Activated CD4-positive, alpha-beta T cell treated with anti-CD3 and anti-CD28 coated beads for 24 hours (primary cell): Measurements from ENCODE around the gene ZNF813.
"Not testable (repeated sequence)": the region's sequence is repeated elsewhere in the genome, so short reads cannot be mapped to it uniquely, and the experiment has no call there.

Experiments
- DNase-seq, 2 donors: peaks; one replicate each; pipeline ENCODE4 v3.0.0-alpha.2; 2020; ENCODE audit warnings: low read depth in 2 of 2

ZNF813 gene

DNA sequence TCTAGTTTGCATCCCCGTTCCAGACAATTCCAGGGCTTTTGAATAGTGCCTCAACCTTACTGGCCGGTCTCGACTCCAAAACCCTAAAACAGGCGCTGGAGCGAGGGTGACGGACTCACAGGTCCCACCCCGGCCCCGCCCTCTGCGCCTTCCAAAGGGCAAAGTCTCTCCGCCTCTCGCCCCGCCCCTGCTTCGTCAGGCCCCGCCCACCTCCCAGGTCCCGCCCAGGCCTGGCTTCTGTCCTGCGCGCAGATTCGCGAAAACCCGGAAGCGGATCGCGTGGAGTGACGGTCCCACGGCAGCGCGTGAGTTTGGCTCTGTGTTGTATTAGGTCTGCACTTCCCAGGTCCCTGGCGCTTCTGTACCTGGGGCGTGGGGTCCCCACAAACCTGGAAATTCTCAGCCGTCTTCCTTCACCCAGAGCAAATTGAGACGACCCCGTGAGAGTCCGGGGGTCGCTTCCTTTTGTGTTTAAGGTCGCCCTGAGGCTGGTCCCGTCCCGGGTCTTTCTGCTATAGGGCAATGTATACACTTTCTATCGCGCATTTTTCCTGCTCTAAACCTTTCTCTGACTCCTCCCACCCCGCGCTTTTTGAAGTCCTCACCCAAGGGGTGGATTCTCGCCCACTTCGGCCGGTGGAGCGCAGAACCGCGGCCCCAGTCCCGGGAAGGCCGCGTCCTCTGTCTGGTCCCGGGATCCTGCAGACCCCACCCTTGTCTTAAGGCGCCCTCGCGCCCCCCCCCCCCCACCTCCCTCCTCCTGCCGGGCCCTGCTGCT lies at the start of gene ZNF813:
ZNF813 (plus strand) TSS at position 249 of the 778 bp plus-strand sequence. CDS start 16,090 bp downstream, outside the sequence.
- peak; percentile 95 to 98 for DNase-seq

DNA sequence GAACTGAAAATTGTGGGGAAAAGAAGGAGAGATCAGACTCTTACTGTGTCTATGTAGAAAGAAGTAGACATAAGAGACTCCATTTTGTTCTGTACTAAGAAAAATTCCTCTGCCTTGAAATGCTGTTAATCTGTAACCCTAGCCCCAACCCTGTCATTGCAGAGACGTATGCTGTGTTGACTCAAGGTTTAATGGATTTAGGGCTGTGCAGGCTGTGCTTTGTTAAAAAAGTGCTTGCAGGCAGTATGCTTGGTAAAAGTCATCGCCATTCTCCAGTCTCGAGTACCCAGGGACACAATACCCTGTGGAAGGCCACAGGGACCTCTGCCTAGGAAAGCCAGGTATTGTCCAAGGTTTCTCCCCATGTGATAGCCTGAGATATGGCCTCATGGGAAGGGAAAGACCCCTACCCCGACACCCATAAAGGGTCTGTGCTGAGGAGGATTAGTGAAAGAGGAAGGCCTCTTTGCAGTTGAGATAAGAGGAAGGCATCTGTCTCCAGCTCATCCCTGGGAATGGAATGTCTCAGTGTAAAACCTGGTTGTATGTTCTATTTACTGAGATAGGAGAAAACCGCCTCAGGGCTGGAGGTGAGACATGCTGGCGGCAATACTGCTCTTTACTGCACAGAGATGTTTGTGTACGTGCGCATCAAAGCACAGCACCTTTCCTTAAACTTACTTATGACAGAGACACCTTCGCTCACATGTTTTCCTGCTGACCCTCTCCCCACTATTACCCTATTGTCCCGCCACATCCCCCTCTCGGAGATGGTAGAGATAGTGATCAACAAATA lies 46.8 kb upstream of the ZNF813 start:
- not testable (repeated sequence) for DNase-seq

DNA sequence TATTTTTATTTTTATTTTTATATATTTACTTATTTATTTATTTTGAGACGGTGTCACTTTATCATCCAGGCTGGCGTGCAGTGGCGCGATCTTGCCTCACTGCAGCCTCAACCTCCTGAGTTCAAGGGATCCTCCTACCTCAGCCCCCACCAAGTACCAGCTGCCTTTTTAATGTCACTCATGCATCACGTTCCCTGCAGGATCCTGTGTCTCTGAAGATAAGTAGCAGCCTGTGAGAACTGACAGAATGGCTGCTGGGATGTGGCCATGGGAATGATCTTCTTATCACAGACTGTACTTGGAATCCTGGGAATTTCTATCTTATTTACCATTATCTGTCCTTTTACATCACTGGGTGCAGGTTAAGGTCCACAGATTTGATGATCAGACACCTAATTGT lies 45.0 kb upstream of the ZNF813 start:
- DNase-seq, result no peak

DNA sequence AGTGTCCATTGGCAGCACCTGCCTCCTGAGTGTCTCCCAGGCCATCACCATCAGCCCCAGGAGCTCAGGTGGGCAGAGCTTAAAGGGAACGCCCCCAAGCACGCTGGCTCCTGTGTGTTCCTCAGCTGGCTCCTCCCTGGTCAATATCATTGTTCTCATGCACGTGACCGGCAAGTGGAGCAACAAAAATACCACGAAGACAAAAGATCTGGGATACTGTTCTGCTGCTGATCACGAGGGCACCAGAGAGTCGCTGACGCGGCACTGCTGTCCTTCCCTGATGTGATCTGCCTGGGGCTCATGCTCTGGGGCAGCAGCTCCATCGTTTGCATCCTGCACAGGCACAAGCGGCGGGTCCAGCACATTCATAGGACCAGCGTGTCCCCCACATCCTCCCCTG lies 44.5 kb upstream of the ZNF813 start:
- not testable (repeated sequence) for DNase-seq

DNA sequence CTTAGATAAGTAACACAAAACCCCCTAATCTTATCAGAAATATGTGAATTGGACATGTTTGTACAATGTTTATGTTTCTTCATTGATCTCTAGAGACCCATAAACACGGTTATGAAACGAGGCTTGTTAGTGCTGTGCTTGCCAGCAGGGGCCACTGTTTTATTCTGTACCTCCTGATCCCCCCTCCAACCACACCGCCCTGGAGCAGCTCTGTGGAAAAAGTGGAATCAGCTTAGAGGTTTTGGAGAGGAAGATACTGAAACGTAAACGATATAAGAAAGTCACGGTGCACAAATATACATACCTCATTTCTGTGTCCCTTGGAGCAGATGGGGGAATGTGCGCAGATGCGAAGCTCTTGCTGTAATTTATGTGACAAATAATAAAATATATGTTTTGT lies 43.9 kb upstream of the ZNF813 start:
- not testable (repeated sequence) for DNase-seq

DNA sequence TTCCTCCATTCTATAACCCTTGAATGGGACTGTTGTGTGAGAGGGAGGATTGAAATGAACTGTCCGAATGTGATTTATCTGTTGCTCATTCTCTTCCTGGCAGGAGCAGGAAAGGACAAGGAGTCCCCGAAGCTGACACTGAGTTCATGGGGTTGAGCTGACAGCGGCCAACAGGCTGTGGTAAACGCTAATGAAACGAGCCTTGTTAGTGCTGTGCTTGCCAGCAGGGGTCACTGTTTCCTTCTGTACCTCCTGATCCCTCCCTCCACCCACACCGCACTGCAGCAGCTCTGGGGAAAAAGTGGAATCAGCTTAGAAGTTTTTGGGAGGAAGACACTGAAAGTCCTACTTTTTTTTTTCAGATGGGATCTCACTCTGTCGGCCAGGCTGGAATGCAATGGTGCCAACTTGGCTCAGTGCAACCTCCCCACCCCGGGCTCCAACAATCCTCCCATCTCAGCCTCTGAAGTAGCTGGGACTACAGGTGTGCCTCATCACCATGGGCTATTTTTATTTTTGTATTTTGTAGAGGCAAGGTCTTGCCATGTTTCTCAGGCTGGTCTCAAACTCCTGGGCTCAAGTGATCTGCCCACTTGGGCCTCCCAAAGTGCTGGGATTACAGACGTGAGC lies 42.5 kb upstream of the ZNF813 start:
- peak; percentile 47 to 68 for DNase-seq

DNA sequence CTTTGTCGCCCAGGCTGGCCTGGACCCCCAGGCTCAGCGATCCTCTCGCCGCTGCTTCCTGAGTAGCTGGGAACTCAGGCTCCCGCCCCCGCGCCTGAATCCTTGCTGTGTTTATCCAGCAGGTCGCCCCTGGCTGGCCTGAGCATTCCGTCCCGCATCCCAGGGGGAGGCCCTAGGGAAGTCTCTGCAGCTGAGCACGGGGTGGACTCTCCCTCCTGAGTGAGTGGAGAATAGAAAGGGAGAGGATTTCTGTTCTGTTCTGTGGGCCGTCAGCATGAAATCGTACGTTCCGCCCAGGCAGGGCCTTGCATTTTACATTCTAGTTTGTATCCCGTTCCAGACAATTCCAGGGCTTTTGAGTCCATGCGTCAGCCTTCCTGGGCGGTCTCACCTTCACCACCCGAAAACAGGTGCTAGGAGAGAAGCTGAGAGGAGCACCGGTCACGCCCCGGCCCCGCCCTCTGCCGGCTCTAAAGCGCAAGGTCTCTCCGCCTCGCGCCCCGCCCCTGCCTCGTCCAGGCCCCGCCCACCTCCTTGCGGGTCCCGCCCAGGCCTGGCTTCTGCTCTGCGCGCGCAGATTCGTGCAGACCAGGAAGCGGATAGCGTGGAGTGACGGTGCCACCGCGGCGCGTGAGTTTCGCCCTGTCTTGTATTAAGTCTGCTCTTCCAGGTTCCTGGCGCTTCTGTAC lies 36.0 kb upstream of the ZNF813 start, which contains the start of gene ZNF761:
ZNF761 (plus strand) TSS at position 586 of the 689 bp plus-strand sequence. CDS start 15,285 bp downstream, outside the sequence.
- DNase-seq, result peak; percentile 95 to 98

DNA sequence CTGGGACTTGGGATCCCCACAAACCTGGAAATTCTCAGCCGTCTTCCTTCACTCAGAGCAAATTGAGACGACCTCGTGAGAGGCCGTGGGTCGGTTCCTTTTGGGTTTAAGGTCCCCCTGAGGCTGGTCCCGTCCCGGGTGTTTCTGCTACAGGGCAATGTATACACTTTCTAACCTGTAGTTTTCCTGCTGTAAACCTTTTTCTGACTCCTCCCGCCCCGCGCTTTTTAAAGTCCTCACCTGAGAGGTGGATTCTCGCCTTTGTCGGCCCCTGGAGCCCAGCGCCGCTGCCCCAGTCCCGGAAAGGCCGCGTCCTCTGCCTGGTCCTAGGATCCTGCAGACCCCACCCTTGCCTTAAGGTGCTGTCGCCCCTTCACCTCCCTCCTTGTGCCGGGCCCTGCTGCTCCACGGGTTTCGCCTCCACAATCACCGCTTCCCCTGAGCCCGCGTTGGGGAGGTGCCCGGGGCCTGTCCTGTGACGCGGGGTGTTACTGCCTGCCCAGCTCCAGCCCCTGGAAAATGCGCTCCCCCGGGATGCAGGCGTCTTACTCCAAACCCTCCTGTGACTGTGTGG lies 35.4 kb upstream of the ZNF813 start:
- DNase-seq, result peak; percentile 2 to 5

DNA sequence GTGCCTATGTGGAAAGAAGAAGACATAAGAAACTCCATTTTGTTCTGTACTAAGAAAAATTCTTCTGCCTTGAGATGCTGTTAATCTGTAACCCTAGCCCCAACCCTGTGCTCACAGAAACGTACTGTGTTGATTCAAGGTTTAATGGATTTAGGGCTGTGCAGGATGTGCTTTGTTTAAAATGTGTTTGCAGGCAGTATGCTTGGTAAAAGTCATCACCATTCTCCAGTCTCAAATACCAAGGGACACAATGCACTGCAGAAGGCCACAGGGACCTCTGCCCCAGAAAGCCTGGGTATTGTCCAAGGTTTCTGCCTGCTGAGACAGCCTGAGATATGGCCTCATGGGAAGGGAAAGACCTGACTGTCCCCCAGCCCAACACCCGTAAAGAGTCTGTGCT lies 23.7 kb upstream of the ZNF813 start:
- DNase-seq, result not testable (repeated sequence)

DNA sequence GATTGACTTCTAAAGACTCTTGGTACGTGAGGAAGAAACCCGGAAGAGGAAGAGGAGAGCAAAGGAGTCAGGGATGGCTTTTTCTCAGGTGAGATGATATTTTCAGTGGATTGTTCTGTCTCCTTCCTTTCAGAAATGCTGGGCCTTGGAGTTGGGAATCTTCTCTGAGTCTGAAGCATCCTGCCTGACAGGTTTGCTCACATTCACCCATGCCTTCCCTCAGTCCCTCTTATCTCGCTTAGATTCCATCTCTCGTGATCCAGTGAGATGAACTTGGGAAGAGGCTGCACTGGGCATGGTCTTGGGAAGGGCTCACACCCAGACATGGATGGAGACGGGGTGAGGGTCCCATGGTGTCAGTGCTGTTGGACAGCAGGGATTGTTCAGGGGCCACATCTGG lies 20.3 kb upstream of the ZNF813 start:
- DNase-seq, result not testable (repeated sequence)

DNA sequence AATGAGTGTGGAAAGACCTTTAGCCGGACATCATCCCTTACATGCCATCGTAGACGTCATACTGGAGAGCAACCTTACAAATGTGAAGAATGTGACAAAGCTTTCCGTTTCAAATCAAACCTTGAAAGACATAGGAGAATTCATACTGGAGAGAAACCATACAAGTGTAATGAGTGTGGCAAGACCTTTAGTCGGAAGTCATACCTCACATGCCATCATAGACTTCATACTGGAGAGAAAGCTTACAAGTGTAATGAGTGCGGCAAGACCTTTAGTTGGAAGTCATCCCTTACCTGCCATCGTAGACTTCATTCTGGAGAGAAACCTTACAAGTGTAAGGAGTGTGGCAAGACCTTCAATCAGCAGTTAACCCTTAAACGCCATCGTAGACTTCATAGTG lies 11.7 kb upstream of the ZNF813 start:
- no peak for DNase-seq

DNA sequence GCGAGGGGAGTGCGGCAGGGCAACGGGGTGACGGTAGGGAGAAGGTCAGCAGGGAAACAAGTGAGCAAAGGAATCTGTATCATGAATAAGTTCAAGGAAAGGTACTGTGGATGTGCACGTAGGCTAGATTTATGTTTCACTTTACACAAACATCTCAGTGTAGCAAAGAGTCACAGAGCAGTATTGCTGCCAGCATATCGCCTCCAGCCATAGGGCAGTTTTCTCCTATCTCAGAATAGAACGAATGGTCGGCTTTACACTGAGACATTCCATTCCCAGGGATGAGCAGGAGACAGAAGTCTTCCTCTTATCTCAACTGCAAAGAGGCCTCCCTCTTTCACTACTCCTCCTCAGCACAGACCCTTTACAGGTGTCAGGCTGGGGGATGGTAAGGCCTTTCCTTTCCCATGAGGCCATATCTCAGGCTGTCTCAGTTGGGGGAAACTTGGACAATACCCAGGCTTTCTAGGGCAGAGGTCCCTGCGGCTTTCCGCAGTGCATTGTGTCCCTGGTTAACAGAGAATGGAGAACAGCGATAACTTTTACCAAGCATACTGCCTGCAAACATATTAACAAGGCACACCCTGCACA lies 7.3 kb upstream of the ZNF813 start:
- DNase-seq, result not testable (repeated sequence)

DNA sequence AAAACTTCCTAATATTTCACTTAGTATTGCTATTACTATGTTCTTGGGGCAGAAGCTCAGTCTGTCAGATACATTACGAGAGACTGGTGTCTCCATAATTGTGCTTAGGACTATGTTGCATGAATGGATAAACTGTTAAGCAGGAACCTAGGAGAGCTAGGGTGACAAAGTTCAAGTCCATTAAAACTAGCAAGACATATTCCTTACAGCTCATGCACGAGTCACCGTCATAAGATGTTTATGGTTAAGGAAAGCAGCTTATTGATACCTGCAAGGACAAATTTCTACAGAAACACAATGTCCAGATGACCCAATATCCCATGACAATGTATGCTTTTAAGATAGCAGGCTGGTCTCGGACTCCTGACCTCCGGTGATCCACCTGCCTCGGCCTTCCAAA lies 5.7 kb upstream of the ZNF813 start:
- no peak for DNase-seq

DNA sequence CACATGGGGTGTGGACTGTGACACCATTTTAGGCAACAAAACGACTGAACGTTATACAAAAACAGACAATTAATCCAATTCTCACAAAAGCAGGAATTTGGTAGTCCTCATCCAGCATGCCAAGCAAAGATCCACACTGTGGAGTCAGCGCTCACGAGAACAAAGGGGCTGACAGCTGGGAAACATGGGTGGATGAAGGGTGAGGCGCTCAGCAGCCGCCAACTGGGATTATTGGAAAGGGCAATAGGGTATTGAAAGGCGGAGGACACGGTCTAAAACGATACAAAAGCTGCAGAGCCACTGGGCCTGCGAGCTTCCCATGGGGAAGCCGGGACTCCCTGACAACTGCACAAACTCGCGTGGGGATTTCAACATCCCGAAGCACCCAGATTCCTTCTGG lies 4.7 kb upstream of the ZNF813 start:
- no peak for DNase-seq

DNA sequence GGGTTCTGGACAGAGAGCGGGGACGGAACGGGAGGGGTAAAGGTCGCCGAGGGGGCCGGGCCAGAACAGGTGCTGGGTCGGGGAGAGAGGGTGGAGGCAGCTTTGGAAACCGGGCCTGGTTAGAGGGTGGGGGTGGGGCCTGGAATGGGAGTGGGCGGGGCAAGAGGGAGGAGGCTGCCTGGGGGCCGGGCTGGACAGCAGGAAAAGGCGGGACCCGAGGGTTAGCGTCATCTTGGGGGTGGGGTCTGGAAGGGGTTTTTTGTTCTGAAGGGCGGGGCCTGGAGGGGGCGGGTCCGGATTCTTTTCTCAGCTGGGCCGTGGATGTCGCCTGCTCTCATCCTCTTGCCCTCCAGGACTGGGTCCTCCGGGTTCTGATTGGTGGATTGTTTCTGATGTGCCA lies 4.3 kb upstream of the ZNF813 start:
- no peak for DNase-seq

DNA sequence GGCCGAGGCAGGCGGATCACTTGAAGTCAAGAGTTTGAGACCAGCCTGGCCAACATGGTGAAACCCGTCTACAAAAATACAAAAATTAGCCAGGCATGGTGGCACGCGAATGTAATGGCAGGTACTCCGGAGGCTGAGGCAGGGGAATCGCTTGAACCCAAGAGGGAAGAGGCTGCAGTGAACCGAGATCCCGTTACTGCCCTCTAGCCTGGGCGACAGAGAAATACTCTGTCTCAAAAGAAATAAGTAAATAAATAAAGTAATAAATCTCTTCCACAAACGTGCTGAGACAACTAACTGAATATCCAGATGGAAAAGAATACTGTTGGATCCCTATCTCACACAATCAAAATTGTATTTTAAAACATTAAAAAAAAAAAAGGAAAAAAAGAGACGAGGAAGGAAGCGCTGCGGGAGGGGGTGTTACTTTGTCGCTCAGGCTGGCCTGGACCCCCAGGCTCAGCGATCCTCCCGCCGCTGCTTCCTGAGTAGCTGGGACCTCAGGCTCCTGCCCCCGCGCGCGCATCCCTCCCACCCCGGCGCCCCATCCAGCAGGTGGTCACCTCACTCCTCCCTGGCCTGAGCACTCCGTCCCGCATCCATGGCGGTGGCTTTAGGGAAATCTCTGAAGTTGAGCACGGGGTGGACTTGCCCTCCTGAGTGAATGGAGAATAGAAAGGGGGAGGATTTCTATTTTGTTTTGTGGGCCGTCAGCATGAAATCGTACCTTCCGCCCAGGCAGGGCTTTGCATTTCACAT lies 628 bp upstream of the ZNF813 start:
- DNase-seq, result peak in 1 of 2 donors; percentile 4

DNA sequence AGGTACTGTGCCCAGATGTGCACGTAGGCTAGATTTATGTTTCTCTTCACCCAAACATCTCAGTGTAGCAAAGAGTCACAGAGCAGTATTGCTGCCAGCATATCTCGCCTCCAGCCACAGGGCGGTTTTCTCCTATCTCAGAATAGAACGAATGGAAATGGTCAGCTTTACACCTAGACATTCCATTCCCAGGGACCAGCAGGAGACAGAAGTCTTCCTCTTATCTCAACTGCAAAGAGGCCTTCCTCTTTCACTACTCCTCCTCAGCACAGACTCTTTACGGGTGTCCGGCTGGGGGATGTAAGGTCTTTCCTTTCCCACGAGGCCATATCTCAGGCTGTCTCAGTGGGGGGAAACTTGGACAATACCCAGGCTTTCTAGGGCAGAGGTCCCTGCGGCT lies 1.1 kb downstream of the ZNF813 start:
- not testable (repeated sequence) for DNase-seq

DNA sequence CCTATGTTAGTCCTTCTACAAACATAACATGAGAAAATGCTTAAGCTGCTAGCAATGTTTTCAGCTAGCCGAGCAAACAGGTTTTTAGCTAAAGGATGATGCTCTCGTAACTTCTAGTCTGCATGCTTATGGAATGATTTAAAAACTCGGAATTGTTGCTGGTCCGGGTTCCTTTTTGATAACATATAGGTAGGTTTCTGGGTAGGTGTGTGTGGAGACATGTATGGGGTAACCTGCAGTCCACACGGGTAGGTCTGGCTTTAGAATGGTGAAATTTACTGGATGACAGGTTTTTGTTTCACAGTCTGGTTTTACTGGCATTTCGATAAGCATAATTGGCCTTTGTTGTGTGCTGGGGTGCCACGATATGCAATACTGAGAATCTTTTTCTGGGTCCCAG lies 4.4 kb downstream of the ZNF813 start:
- DNase-seq, result no peak

DNA sequence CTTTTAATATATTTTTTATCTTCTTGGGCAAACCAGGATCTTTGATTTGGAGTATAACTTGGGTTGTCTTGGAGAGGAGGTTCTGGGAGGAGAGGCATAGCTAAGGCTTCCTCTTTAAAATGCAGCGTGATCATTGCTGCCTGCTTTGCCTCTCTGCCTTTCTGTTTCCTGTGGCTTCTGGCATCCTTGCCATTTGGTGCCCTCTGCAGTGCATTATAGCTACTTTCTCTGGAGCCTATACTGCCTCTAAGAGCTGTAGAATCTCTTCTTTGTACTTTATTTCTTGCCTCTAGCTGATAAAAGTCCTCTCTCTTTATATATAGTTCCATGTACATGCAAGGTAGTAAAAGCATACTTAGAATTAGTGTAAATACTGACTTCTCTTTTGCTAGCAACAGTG lies 7.3 kb downstream of the ZNF813 start:
- not testable (repeated sequence) for DNase-seq

DNA sequence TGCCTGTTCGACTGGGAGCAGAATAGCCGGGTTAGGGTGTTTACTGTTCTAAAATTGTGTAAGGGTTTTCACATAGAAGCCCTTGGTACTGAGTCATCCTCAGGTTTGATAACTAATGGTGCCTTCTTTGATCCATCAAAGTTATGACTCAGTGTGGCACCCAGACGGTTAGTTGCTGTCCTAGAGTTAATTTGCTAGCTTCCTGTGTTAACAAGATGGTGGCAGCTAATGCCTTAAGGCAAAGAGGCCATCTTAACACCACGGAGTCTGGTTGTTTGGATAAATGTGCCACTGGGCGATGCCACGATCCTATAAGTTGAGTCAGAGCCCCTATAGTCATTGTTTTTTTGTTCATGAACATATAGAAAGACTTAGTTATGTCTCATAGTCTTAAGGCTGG lies 7.9 kb downstream of the ZNF813 start:
- DNase-seq, result not testable (repeated sequence)
